Gastrocnemius medialis (tissue), 4 donors: ENCODE measurements around the gene FAM227B.

Experiments used
- POLR2A ChIP-seq, 2 donors: fragments of 450-650 bp; IDR thresholded peaks; one replicate each; pipeline ENCODE4 v1.6.1; 2017; ENCODE audit warnings: antibody characterized with exemption in 2 of 2, mild to moderate bottlenecking in 2 of 2, moderate library complexity in 2 of 2
- TF ChIP-seq, protein P1 (sequence below), 5 experiments: fragments of 450-650 bp in 3 of 5; fragments of 200-600 bp in 2 of 5; sonication (generic) in 2 of 5; IDR thresholded peaks in 4 of 5; conservative IDR thresholded peaks in 1 of 5; 1 replicate in 4 of 5; 2 replicates in 1 of 5; pipeline ENCODE4 v1.5.1; 2016 to 2019; ENCODE audit warnings: antibody characterized with exemption in 5 of 5, mild to moderate bottlenecking in 3 of 5, moderate library complexity in 3 of 5

DNA sequence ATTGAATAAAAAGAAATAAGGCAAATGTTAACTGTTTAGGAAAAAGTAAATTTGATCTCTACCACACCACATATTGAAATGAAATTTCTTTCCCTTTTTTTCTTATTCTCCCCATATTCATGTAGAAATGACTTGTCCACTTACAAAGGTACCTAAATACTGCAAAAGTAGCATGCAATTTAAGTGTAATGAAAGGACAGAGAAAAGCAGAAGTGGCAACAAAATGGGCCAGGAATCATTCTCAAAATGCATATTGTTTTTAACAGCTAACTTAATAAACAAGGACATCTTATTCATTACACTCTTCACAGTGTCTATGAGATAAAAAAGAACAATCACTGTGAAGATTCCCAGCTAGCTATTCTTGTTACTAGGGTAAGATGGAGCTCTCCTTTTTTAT is 238.2 kb downstream of the FAM227B start:
- no peak for TF ChIP-seq POLR2A (IDR thresholded peaks at IDR 0.05)
- TF ChIP-seq, protein P1, sequence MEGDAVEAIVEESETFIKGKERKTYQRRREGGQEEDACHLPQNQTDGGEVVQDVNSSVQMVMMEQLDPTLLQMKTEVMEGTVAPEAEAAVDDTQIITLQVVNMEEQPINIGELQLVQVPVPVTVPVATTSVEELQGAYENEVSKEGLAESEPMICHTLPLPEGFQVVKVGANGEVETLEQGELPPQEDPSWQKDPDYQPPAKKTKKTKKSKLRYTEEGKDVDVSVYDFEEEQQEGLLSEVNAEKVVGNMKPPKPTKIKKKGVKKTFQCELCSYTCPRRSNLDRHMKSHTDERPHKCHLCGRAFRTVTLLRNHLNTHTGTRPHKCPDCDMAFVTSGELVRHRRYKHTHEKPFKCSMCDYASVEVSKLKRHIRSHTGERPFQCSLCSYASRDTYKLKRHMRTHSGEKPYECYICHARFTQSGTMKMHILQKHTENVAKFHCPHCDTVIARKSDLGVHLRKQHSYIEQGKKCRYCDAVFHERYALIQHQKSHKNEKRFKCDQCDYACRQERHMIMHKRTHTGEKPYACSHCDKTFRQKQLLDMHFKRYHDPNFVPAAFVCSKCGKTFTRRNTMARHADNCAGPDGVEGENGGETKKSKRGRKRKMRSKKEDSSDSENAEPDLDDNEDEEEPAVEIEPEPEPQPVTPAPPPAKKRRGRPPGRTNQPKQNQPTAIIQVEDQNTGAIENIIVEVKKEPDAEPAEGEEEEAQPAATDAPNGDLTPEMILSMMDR (IDR thresholded peaks at IDR 0.05 in 4 of 5, conservative IDR thresholded peaks at IDR 0.05 in 1 of 5), result no peak
